SU-DHL-6 (cell line): ENCODE measurements around the gene KDM4B.

Source experiments
- H2AFZ ChIP-seq: fragments of 200-600 bp; sonication (generic); 2 replicates; pipeline ENCODE4 v1.6.1; 2014; ENCODE audit warnings: low read depth, mild to moderate bottlenecking, moderate library complexity, mixed read lengths, antibody characterized with exemption, low read length; ENCODE audit not compliant: severe bottlenecking
- H3F3A ChIP-seq: fragments of 200-600 bp; shearing (Covaris generic); 2 replicates; pipeline ENCODE4 v1.6.0; 2016; ENCODE audit warnings: antibody characterized with exemption, mild to moderate bottlenecking; ENCODE audit not compliant: insufficient read depth
- H3K27ac ChIP-seq: fragments of 200-600 bp; sonication (generic); 2 replicates; pipeline ENCODE4 v1.5.1; 2016; ENCODE audit warnings: low read depth, mild to moderate bottlenecking, low read length, moderate library complexity, mixed read lengths
- H3K27me3 ChIP-seq: fragments of 200-600 bp; sonication (generic), shearing (Covaris generic); 2 replicates; pipeline ENCODE4 v1.6.0; 2014; ENCODE audit warnings: mild to moderate bottlenecking, low read length
- H3K36me3 ChIP-seq: fragments of 200-600 bp; sonication (generic); 2 replicates; pipeline ENCODE4 v1.6.1; 2014; ENCODE audit warnings: mild to moderate bottlenecking, low read length, mixed read lengths
- H3K4me2 ChIP-seq: fragments of 300-600, 200-600 bp; shearing (Covaris generic), sonication (generic); 2 replicates; pipeline ENCODE4 v1.6.0; 2014; ENCODE audit warnings: low read length, low read depth, mild to moderate bottlenecking; ENCODE audit not compliant: poor library complexity, severe bottlenecking
- H3K4me3 ChIP-seq: fragments of 200-600 bp; sonication (generic); 2 replicates; pipeline ENCODE4 v1.5.1; 2014; ENCODE audit warnings: antibody characterized with exemption, low read length, mild to moderate bottlenecking, mixed read lengths; ENCODE audit not compliant: insufficient read depth, poor library complexity, severe bottlenecking
- H3K79me2 ChIP-seq: fragments of 200-600 bp; sonication (generic); 2 replicates; pipeline ENCODE4 v1.6.1; 2014; ENCODE audit warnings: mild to moderate bottlenecking, low read length, moderate library complexity; ENCODE audit not compliant: insufficient read depth
- H3K9ac ChIP-seq: fragments of 200-600 bp; sonication (generic); 2 replicates; pipeline ENCODE4 v1.7.0; 2014; ENCODE audit warnings: mild to moderate bottlenecking, low read length
- H3K9me2 ChIP-seq: fragments of 200-600 bp; sonication (generic); replicated peaks from 2 replicates; pipeline ENCODE4 v1.6.1; 2014; ENCODE audit warnings: low read length; ENCODE audit not compliant: insufficient read depth
- H3K9me3 ChIP-seq: fragments of 200-600 bp; sonication (generic); 2 replicates; pipeline ENCODE4 v1.6.1; 2014; ENCODE audit warnings: low read length, mixed read lengths; ENCODE audit not compliant: insufficient read depth
- H4K20me1 ChIP-seq: fragments of 200-600 bp; sonication (generic); 2 replicates; pipeline ENCODE4 v1.6.1; 2014; ENCODE audit warnings: low read depth, mild to moderate bottlenecking, antibody characterized with exemption, low read length, moderate library complexity, mixed read lengths
- EZH2phosphoT487 ChIP-seq: fragments of 200-600 bp; sonication (generic), shearing (Covaris generic); conservative IDR thresholded peaks from 2 replicates; pipeline ENCODE4 v1.6.1; 2018; ENCODE audit warnings: mild to moderate bottlenecking, antibody characterized with exemption, low read length, moderate library complexity, mixed read lengths
- TF ChIP-seq, protein P1 (sequence below): fragments of 200-600 bp; sonication (generic); IDR thresholded peaks from one replicate; pipeline ENCODE4 v1.5.1; 2017; ENCODE audit warnings: antibody characterized with exemption, mild to moderate bottlenecking, low read length, moderate library complexity; ENCODE audit not compliant: insufficient read depth, poor library complexity, severe bottlenecking

KDM4B gene

DNA sequence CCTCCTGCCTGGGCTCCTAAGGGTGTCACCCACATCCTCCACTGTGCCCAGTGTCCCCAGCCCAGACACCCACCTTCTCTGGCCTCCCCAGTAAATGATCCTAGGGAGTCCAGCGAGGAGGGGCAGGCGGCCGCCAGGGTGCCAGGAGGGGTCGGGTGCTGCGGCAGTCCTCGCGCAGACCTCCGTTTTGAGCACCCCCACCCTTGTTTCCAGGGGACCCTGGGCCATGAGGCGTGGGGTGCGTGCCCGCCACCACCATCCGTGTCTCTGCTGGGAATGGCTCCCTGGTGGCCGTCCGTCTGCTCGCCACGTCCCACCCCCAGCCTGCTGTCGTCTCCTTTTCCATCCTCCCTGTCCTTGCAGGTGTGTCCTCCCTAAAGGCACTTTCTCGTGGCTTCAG, 133.0 kb downstream of the KDM4B start:
- no peak overlapping the region for H3K27ac ChIP-seq
- H4K20me1 ChIP-seq = no peaks in the 10 kb centered on the region

DNA sequence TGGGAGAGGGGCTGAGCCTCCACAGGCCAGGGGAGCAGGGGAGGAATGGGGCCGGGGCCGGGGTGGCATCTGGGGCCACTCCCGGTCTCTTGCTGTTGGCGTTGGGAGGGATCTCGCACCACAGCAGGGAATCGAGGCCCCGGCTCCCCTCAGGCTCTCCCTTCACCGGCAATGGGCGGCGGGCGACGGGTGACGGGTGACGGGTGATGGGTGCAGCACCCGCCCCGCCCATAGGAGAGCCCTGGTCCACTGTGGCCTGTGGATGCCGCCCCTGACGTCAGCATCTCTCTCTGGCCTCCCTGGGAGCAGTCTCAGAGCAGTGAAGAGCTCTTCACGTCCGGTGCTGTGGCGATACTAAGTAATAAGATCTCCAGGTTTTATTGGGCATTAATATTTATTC, 133.6 kb downstream of the KDM4B start:
- no peak overlapping the region for H3K9ac ChIP-seq
- H3K9me2 ChIP-seq = no peaks in the 10 kb centered on the region
- H4K20me1 ChIP-seq = no peaks in the 10 kb centered on the region
- no peak overlapping the region for H3K4me3 ChIP-seq
- H3F3A ChIP-seq = no peaks in the 10 kb centered on the region
- no peak for TF ChIP-seq EZH2phosphoT487
- TF ChIP-seq, protein P1, sequence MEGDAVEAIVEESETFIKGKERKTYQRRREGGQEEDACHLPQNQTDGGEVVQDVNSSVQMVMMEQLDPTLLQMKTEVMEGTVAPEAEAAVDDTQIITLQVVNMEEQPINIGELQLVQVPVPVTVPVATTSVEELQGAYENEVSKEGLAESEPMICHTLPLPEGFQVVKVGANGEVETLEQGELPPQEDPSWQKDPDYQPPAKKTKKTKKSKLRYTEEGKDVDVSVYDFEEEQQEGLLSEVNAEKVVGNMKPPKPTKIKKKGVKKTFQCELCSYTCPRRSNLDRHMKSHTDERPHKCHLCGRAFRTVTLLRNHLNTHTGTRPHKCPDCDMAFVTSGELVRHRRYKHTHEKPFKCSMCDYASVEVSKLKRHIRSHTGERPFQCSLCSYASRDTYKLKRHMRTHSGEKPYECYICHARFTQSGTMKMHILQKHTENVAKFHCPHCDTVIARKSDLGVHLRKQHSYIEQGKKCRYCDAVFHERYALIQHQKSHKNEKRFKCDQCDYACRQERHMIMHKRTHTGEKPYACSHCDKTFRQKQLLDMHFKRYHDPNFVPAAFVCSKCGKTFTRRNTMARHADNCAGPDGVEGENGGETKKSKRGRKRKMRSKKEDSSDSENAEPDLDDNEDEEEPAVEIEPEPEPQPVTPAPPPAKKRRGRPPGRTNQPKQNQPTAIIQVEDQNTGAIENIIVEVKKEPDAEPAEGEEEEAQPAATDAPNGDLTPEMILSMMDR = no peak
- H3K9me3 ChIP-seq = peaks cover 19% of the 10 kb centered on the region
- peaks cover 6% of the 10 kb centered on the region; the same call in 1 of the 2 replicates for H3K36me3 ChIP-seq
- no peak overlapping the region for H2AFZ ChIP-seq
- H3K79me2 ChIP-seq = no peaks in the 10 kb centered on the region
- H3K27me3 ChIP-seq = no peaks in the 10 kb centered on the region
- H3K4me2 ChIP-seq = no peak overlapping the region
- no peak overlapping the region for H3K27ac ChIP-seq

More for the DNA sequence above, 133.0 kb downstream of the KDM4B start:
- Histone ChIP-seq H3K27me3 (no peaks in the 10 kb centered on the region), H3K9ac (no peak overlapping the region), H3K36me3 (peaks cover 6% of the 10 kb centered on the region; the same call in 1 of the 2 replicates), H3F3A (no peaks in the 10 kb centered on the region), H3K9me3 (peaks cover 19% of the 10 kb centered on the region), H3K4me3 (no peak overlapping the region), H2AFZ (no peak overlapping the region), H3K79me2 (no peaks in the 10 kb centered on the region), H3K9me2 (no peaks in the 10 kb centered on the region), H3K4me2 (no peak overlapping the region)
- TF ChIP-seq, protein P1 = no peak
- no peak for TF ChIP-seq EZH2phosphoT487

DNA sequence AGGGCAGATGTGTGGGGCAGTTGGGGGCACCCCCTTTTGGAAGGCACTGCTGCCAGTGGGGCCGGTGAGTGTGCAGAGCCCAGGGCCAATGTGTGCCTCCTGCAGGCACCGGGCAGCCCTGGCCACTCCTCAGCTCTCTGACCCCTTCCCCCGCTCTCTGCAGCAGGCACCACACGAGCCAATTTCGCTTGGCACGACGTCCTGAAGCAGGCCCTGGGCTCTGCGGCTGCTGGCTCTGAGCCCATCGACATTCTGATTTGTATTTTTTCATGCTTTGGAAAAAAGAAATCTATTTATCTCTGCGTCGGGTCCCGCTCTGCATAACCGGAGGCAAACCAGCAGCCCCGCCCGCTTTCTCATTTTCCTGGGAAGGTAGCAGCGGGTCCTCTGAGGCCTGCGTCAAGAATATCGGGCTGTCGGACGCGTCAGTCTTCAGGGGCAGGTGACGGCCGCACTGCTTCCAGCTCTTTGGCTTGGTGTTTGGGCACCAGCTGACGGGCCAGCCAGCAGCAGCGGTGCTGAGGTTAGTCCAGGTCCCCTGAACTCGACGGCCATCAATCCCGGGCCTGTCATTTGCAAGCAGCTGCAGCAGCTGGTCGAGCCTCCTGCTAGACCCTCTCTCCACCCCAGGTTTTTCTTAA, 134.3 kb downstream of the KDM4B start:
- no peaks in the 10 kb centered on the region for H3K9me2 ChIP-seq
- H3K4me3 ChIP-seq = no peak overlapping the region
- H2AFZ ChIP-seq = no peak overlapping the region
- H4K20me1 ChIP-seq = no peaks in the 10 kb centered on the region
- no peak overlapping the region for H3K4me2 ChIP-seq
- no peaks in the 10 kb centered on the region for H3K27me3 ChIP-seq
- peaks cover 6% of the 10 kb centered on the region; the same call in 1 of the 2 replicates for H3K36me3 ChIP-seq
- no peak overlapping the region for H3K27ac ChIP-seq
- H3F3A ChIP-seq = no peaks in the 10 kb centered on the region
- H3K79me2 ChIP-seq = no peaks in the 10 kb centered on the region
- H3K9ac ChIP-seq = no peak overlapping the region
- H3K9me3 ChIP-seq = peaks cover 19% of the 10 kb centered on the region
- no peak for TF ChIP-seq EZH2phosphoT487
- TF ChIP-seq, protein P1 = no peak
